ENCODE results near the gene ZNF57. TPM values are rescaled to one million over a fixed set of nuclear protein-coding genes. Genes with fewer than 3 reads are reported as not detected.

ZNF57 gene
- total RNA-seq, 2 donors from 2014 or later: 4.3 to 5.0 TPM

DNA sequence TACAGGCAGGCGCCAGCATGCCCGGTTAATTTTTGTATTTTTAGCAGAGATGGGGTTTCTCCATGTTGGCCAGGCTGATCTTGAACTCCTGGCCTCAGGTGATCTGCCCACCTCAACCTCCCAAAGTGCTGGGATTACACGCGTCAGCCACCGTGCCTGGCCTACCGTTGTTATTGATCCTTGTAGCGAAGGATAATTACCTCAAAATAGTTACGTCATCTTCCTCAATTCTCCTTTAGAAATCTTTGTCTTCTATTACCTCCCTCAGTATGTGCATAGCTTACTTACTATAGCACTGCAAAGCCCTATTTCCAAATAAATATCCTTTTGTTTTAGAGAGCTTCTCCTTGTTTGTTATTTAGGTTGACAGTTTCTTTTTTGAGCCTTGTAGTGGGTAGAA, 67.2 kb downstream of the ZNF57 start:
- Mint-ChIP-seq H3K36me3 (ENCODE audit: low read depth) (peaks cover 2% of the 10 kb centered on the region), H3K4me3 (no peak overlapping the region), H3K27ac (no peak overlapping the region), H3K9me3 (peaks cover 8% of the 10 kb centered on the region), H3K4me1 (no peaks in the 10 kb centered on the region), H3K27me3 (ENCODE audit: insufficient read depth) (peaks cover 2% of the 10 kb centered on the region)
- Histone ChIP-seq H3K9me3 (ENCODE audit: control insufficient read depth, low read length) (no peaks in the 10 kb centered on the region), H3K4me3 (ENCODE audit: low read length) (no peak overlapping the region), H3K4me1 (ENCODE audit: control insufficient read depth, insufficient read depth, low read length) (no peaks in the 10 kb centered on the region), H3K27me3 (ENCODE audit: control insufficient read depth, insufficient read depth, low read length, poor library complexity, severe bottlenecking) (no peaks in the 10 kb centered on the region), H3K27ac (ENCODE audit: low read depth, low read length) (no peak overlapping the region), H3K9ac (ENCODE audit: extremely low read depth, low read length, poor library complexity, severe bottlenecking) (no peak overlapping the region), H3K36me3 (ENCODE audit: control insufficient read depth, insufficient read depth, low read length) (no peaks in the 10 kb centered on the region)
- 88 to 89% methylated on average over 8 of the region's 8 CpGs for WGBS, 2 experiments (ENCODE audit: insufficient coverage in 1 of 2, insufficient read length in 1 of 2)
- DNase-seq: no peak
- TF ChIP-seq, protein P1, sequence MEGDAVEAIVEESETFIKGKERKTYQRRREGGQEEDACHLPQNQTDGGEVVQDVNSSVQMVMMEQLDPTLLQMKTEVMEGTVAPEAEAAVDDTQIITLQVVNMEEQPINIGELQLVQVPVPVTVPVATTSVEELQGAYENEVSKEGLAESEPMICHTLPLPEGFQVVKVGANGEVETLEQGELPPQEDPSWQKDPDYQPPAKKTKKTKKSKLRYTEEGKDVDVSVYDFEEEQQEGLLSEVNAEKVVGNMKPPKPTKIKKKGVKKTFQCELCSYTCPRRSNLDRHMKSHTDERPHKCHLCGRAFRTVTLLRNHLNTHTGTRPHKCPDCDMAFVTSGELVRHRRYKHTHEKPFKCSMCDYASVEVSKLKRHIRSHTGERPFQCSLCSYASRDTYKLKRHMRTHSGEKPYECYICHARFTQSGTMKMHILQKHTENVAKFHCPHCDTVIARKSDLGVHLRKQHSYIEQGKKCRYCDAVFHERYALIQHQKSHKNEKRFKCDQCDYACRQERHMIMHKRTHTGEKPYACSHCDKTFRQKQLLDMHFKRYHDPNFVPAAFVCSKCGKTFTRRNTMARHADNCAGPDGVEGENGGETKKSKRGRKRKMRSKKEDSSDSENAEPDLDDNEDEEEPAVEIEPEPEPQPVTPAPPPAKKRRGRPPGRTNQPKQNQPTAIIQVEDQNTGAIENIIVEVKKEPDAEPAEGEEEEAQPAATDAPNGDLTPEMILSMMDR (conservative IDR thresholded peaks at IDR 0.05): no peak

Other genes with a start within 250 kb of the ZNF57 start
- gene GNG7, start 198.2 kb upstream of the ZNF57 start, total RNA-seq: 10 to 100 TPM; 12.3 to 12.4 TPM
- 1 to 10 TPM; 4.7 to 8.4 TPM for gene DIRAS1, start 179.6 kb upstream of the ZNF57 start, total RNA-seq
- gene SLC39A3, start 160.9 kb upstream of the ZNF57 start, total RNA-seq: 10 to 100 TPM; 25.3 to 28.6 TPM
- gene SGTA, start 117.7 kb upstream of the ZNF57 start, total RNA-seq: 10 to 100 TPM; 73.9 to 81.5 TPM
- 100 to 1,000 TPM; 130 to 170 TPM for gene THOP1, start 115.4 kb upstream of the ZNF57 start, total RNA-seq
- gene ZNF554, start 81.1 kb upstream of the ZNF57 start, total RNA-seq: 1 to 10 TPM; 8.4 to 9.2 TPM
- 10 to 100 TPM in 1 of 2 donors, 1 to 10 TPM in 1; 9.6 to 10.5 TPM for gene ZNF555, start 59.5 kb upstream of the ZNF57 start, total RNA-seq
- gene ZNF556, start 33.6 kb upstream of the ZNF57 start, total RNA-seq: not detected
- gene ZNF77, start 44.0 kb downstream of the ZNF57 start, total RNA-seq: 1 to 10 TPM; 4.6 to 7.1 TPM
- 10 to 100 TPM; 13.7 to 17.3 TPM for gene TLE6, start 76.6 kb downstream of the ZNF57 start, total RNA-seq
- gene TLE2, start 128.4 kb downstream of the ZNF57 start, total RNA-seq: 10 to 100 TPM; 75.0 to 80.3 TPM
- 100 to 1,000 TPM; 488 to 575 TPM for gene TLE5, start 161.6 kb downstream of the ZNF57 start, total RNA-seq
- gene GNA11, start 193.4 kb downstream of the ZNF57 start, total RNA-seq: 10 to 100 TPM; 26.5 to 29.0 TPM
- gene GNA15, start 235.1 kb downstream of the ZNF57 start, total RNA-seq: not detected